BE2C (cell line): ENCODE measurements around the gene RSU1.

Source experiments
- DNase-seq: peaks from one replicate; pipeline ENCODE4 v3.0.0-alpha.2; 2020
- H3K27me3 ChIP-seq: fragments of 250-450 bp; sonication (Bioruptor Pico); 2 replicates; pipeline ENCODE4 v1.5.1; 2020; ENCODE audit warnings: mild to moderate bottlenecking
- H3K36me3 ChIP-seq: fragments of 250-450 bp; sonication (Bioruptor Pico); 2 replicates; pipeline ENCODE4 v1.5.1; 2020; ENCODE audit warnings: mild to moderate bottlenecking
- H3K4me1 ChIP-seq: fragments of 250-450 bp; sonication (Bioruptor Pico); 2 replicates; pipeline ENCODE4 v1.5.1; 2020
- H3K4me3 ChIP-seq: 2 replicates; pipeline ENCODE4 v1.5.1; 2011; ENCODE audit warnings: low read depth, low read length
- H3K9me3 ChIP-seq: fragments of 250-450 bp; sonication (Bioruptor Pico); 2 replicates; pipeline ENCODE4 v1.5.1; 2020
- CTCF ChIP-seq: IDR thresholded peaks from 2 replicates; pipeline ENCODE4 v1.5.1; 2012; ENCODE audit warnings: mild to moderate bottlenecking, low read depth, low read length

RSU1 gene

GRCh38 chr10:16856567-16856966, 39.3 kb upstream of the RSU1 start:
- H3K9me3 ChIP-seq, result no peaks in the 10 kb centered on the region
- H3K4me1 ChIP-seq, result no peaks in the 10 kb centered on the region
- H3K4me3 ChIP-seq, result no peak overlapping the region
- no peak for TF ChIP-seq CTCF
- peak; percentile 41 for DNase-seq
- H3K27me3 ChIP-seq, result no peaks in the 10 kb centered on the region
- no peaks in the 10 kb centered on the region for H3K36me3 ChIP-seq

- no peak for DNase-seq
- H3K27me3 ChIP-seq, result no peaks in the 10 kb centered on the region
- no peak overlapping the region for H3K4me3 ChIP-seq
- TF ChIP-seq CTCF, result no peak
- no peaks in the 10 kb centered on the region for H3K36me3 ChIP-seq
- no peaks in the 10 kb centered on the region for H3K4me1 ChIP-seq
- no peaks in the 10 kb centered on the region for H3K9me3 ChIP-seq
Measured at GRCh38 chr10:16856092-16856491, 38.9 kb upstream of the RSU1 start.

- H3K4me3 ChIP-seq, result no peak overlapping the region
- DNase-seq, result no peak
- no peak for TF ChIP-seq CTCF
Measured at GRCh38 chr10:16854623-16855022, 37.4 kb upstream of the RSU1 start.

GRCh38 chr10:16853809-16854208, 36.6 kb upstream of the RSU1 start:
- H3K36me3 ChIP-seq, result no peaks in the 10 kb centered on the region
- no peak for TF ChIP-seq CTCF
- H3K27me3 ChIP-seq, result no peaks in the 10 kb centered on the region
- no peak for DNase-seq
- H3K9me3 ChIP-seq, result no peaks in the 10 kb centered on the region
- no peaks in the 10 kb centered on the region for H3K4me1 ChIP-seq
- no peak overlapping the region for H3K4me3 ChIP-seq

More at GRCh38 chr10:16854623-16855022, 37.4 kb upstream of the RSU1 start:
- H3K27me3 ChIP-seq, result no peaks in the 10 kb centered on the region
- H3K9me3 ChIP-seq, result no peaks in the 10 kb centered on the region
- H3K4me1 ChIP-seq, result no peaks in the 10 kb centered on the region
- no peaks in the 10 kb centered on the region for H3K36me3 ChIP-seq

GRCh38 chr10:16853201-16853600, 36.0 kb upstream of the RSU1 start:
- DNase-seq, result peak; percentile 11
- Histone ChIP-seq H3K4me1 (no peaks in the 10 kb centered on the region), H3K36me3 (no peaks in the 10 kb centered on the region), H3K9me3 (no peaks in the 10 kb centered on the region), H3K4me3 (no peak overlapping the region), H3K27me3 (no peaks in the 10 kb centered on the region)
- peak; percentile 68 for TF ChIP-seq CTCF

- Histone ChIP-seq H3K27me3 (no peaks in the 10 kb centered on the region), H3K36me3 (no peaks in the 10 kb centered on the region), H3K4me1 (no peaks in the 10 kb centered on the region), H3K4me3 (no peak overlapping the region), H3K9me3 (no peaks in the 10 kb centered on the region)
- DNase-seq, result no peak
- TF ChIP-seq CTCF, result no peak
Measured at GRCh38 chr10:16852624-16853023, 35.4 kb upstream of the RSU1 start.
